Fibroblast of lung (primary cell): ENCODE data around the gene NKD1.

Experiments used
- CTCF ChIP-seq, 2 donors: IDR thresholded peaks in 1 of 2; conservative IDR thresholded peaks in 1 of 2; 1 replicate in 1 of 2; 2 replicates in 1 of 2; pipeline ENCODE4 v1.5.1; 2011 to 2012; ENCODE audit warnings: low read length in 2 of 2, control low read depth in 1 of 2, inconsistent platforms in 1 of 2, low read depth in 1 of 2, mild to moderate bottlenecking in 1 of 2
- EZH2 ChIP-seq: IDR thresholded peaks from 2 replicates; pipeline ENCODE4 v1.5.1; 2012; ENCODE audit warnings: low read length, control low read depth, mild to moderate bottlenecking; ENCODE audit errors: missing control alignments

- TF ChIP-seq CTCF (conservative IDR thresholded peaks at IDR 0.05 in 1 of 2, IDR thresholded peaks at IDR 0.05 in 1 of 2; ENCODE audit: low read depth in 1 of 2, low read length in 2 of 2) (no peak), EZH2 (no peak)
These were observed 5.7 kb downstream of the NKD1 start for GRCh38 chr16:50553731-50554360.
